NCI-H510A treated with DMSO at 0.1 percent for 48 hours (cell line): Measurements from ENCODE around the gene MRNIP.
A peak's percentile ranks its signal among the peaks of the same experiment; 100 is the strongest.

ENCODE experiments used
- DNase-seq: peaks from one replicate; lab custom pipeline; 2025; lab: John Stamatoyannopoulos, UW

Gene MRNIP

GRCh38 chr5:179803651-179804554 is 54.7 kb downstream of the MRNIP start:
- DNase-seq, result no peak

- peak; percentile 57 for DNase-seq
Measured at GRCh38 chr5:179802950-179803562, 55.6 kb downstream of the MRNIP start.

GRCh38 chr5:179802207-179802883 is 56.3 kb downstream of the MRNIP start:
- no peak for DNase-seq

GRCh38 chr5:179801304-179802206 is 57.1 kb downstream of the MRNIP start:
- DNase-seq, result peak; percentile 9

GRCh38 chr5:179800696-179801201 is 57.9 kb downstream of the MRNIP start:
- DNase-seq, result no peak

GRCh38 chr5:179800071-179800695 is 58.4 kb downstream of the MRNIP start:
- no peak for DNase-seq

- DNase-seq, result no peak
Measured at GRCh38 chr5:179799644-179799973, 59.0 kb downstream of the MRNIP start.

GRCh38 chr5:179798771-179799643 is 59.6 kb downstream of the MRNIP start:
- DNase-seq, result no peak

- no peak for DNase-seq
Measured at GRCh38 chr5:179798144-179798770, 60.4 kb downstream of the MRNIP start.

GRCh38 chr5:179797741-179798140 is 60.9 kb downstream of the MRNIP start:
- DNase-seq, result no peak

GRCh38 chr5:179796877-179797608 is 61.6 kb downstream of the MRNIP start:
- no peak for DNase-seq

- peak; percentile 59 for DNase-seq
Measured at GRCh38 chr5:179795863-179796833, 62.5 kb downstream of the MRNIP start.

- peak; percentile 47 for DNase-seq
Measured at GRCh38 chr5:179795049-179795862, 63.4 kb downstream of the MRNIP start.

GRCh38 chr5:179794575-179794974 is 64.0 kb downstream of the MRNIP start:
- no peak for DNase-seq

GRCh38 chr5:179794171-179794570 is 64.4 kb downstream of the MRNIP start:
- DNase-seq, result no peak

GRCh38 chr5:179793468-179794139 is 65.0 kb downstream of the MRNIP start, which contains the start of gene LTC4S:
LTC4S (plus strand) TSS chr5:179793986; CDS start chr5:179794081, 95 bp downstream.
- no peak for DNase-seq
